Peyer's patch (tissue), 4 donors: Measurements from ENCODE around the gene SIGLEC6. TPM values are rescaled to one million over a fixed set of nuclear protein-coding genes. Genes with fewer than 3 reads are reported as not detected.
A peak's percentile ranks its signal among the peaks of the same experiment; 100 is the strongest.

ENCODE experiments used
- DNase-seq, 3 donors: peaks; one replicate each; pipeline ENCODE4 v3.0.0-alpha.2; 2017 to 2019
- H3K27ac ChIP-seq, 4 donors: fragments of 200-600 bp; sonication (generic); one replicate each; pipeline ENCODE4 v1.5.1; 2016 to 2019
- H3K27me3 ChIP-seq, 2 donors: fragments of 200-600 bp; sonication (generic); one replicate each; pipeline ENCODE4 v1.5.1; 2019
- H3K36me3 ChIP-seq, 3 donors: fragments of 200-600 bp; sonication (generic); one replicate each; pipeline ENCODE4 v1.5.1; 2016 to 2019
- H3K4me1 ChIP-seq, 4 donors: fragments of 200-600 bp; sonication (generic); one replicate each; pipeline ENCODE4 v1.5.1; 2016 to 2019
- H3K4me3 ChIP-seq, 4 donors: fragments of 200-600 bp; sonication (generic); 1 replicate in 3 of 4; 2 replicates in 1 of 4; pipeline ENCODE4 v1.5.1; 2016 to 2019; ENCODE audit warnings: mild to moderate bottlenecking in 1 of 4
- H3K9me3 ChIP-seq, 4 donors: fragments of 200-600 bp; sonication (generic); one replicate each; pipeline ENCODE4 v1.5.1; 2016 to 2019; ENCODE audit warnings: mild to moderate bottlenecking in 1 of 4
- CTCF ChIP-seq, 6 experiments: fragments of 450-650 bp in 4 of 6; fragments of 200-600 bp in 2 of 6; sonication (generic) in 1 of 6; IDR thresholded peaks; one replicate each; pipeline ENCODE4 v1.5.1; 2017 to 2019; ENCODE audit warnings: antibody characterized with exemption in 6 of 6, mild to moderate bottlenecking in 3 of 6, moderate library complexity in 1 of 6
- POLR2A ChIP-seq, 2 donors: fragments of 450-650 bp; IDR thresholded peaks; one replicate each; pipeline ENCODE4 v1.5.1; 2017; ENCODE audit warnings: antibody characterized with exemption in 2 of 2, mild to moderate bottlenecking in 2 of 2, moderate library complexity in 2 of 2
- total RNA-seq, 4 donors: library from RNA; depleted of rRNA; stranded (reverse); fragments of >200 nt; gene quantifications; one replicate each; pipeline ENCODE4 v1.1.0, GENCODE V29; 2016

SIGLEC6 gene
- total RNA-seq, 4 donors from 2014 or later: 2.7 to 19.8 (median 6.8) TPM; not detected in 1

- Histone ChIP-seq H3K27ac (no peak overlapping the region), H3K27me3 (no peaks in the 10 kb centered on the region), H3K9me3 (no peaks in the 10 kb centered on the region), H3K36me3 (peaks cover 0 to 14% (median 0%) of the 10 kb centered on the region in 3 donors), H3K4me3 (no peak overlapping the region), H3K4me1 (no peaks in the 10 kb centered on the region)
- no peak for TF ChIP-seq CTCF (IDR thresholded peaks at IDR 0.05)
- no peak for TF ChIP-seq POLR2A (IDR thresholded peaks at IDR 0.05)
- no peak for DNase-seq
These were observed 45.4 kb downstream of the SIGLEC6 start for GRCh38 chr19:51485960-51486660.

GRCh38 chr19:51480590-51480989 lies 50.9 kb downstream of the SIGLEC6 start:
- TF ChIP-seq POLR2A (IDR thresholded peaks at IDR 0.05): no peak
- no peak for TF ChIP-seq CTCF (IDR thresholded peaks at IDR 0.05)
- Histone ChIP-seq H3K4me1 (no peaks in the 10 kb centered on the region), H3K27ac (no peak overlapping the region), H3K27me3 (no peaks in the 10 kb centered on the region), H3K36me3 (peaks cover 0 to 8% (median 0%) of the 10 kb centered on the region in 3 donors), H3K4me3 (peak overlapping the region in 2 of 4 donors; percentile 21 to 56), H3K9me3 (no peaks in the 10 kb centered on the region)
- DNase-seq: peak in 1 of 3 donors; percentile 51

- Histone ChIP-seq H3K9me3 (no peaks in the 10 kb centered on the region), H3K4me1 (peaks cover 0 to 3% (median 0%) of the 10 kb centered on the region in 4 donors), H3K4me3 (peak overlapping the region in 2 of 4 donors; percentile 56), H3K27ac (peak overlapping the region in 2 of 4 donors; percentile 86 to 92), H3K27me3 (no peaks in the 10 kb centered on the region), H3K36me3 (peaks cover 0 to 8% (median 0%) of the 10 kb centered on the region in 3 donors)
- TF ChIP-seq CTCF (IDR thresholded peaks at IDR 0.05) (no peak), POLR2A (IDR thresholded peaks at IDR 0.05) (no peak)
- DNase-seq: peak in 1 of 3 donors; percentile 36
These were observed 51.7 kb downstream of the SIGLEC6 start for GRCh38 chr19:51479531-51480331.

GRCh38 chr19:51478381-51479234 lies 52.9 kb downstream of the SIGLEC6 start, which contains the start of gene CEACAM18:
Gene CEACAM18 (plus strand): TSS chr19:51478539.
- H3K27me3 ChIP-seq: no peaks in the 10 kb centered on the region
- peaks cover 0 to 5% (median 0%) of the 10 kb centered on the region in 3 donors for H3K36me3 ChIP-seq
- peak; percentile 83 to 92 for TF ChIP-seq POLR2A (IDR thresholded peaks at IDR 0.05)
- TF ChIP-seq CTCF (IDR thresholded peaks at IDR 0.05): no peak
- peaks cover 0 to 9% (median 0%) of the 10 kb centered on the region in 4 donors for H3K4me1 ChIP-seq
- DNase-seq: peak in 2 of 3 donors; percentile 86 to 90
- no peaks in the 10 kb centered on the region for H3K9me3 ChIP-seq
- peak within 1 kb of the TSS in 3 of 4 donors; percentile 25 to 56 (median 56) for H3K4me3 ChIP-seq
- peak within 1 kb of the TSS in 3 of 4 donors; percentile 74 to 92 (median 86) for H3K27ac ChIP-seq

- H3K36me3 ChIP-seq: no peaks in the 10 kb centered on the region
- H3K27me3 ChIP-seq: no peaks in the 10 kb centered on the region
- H3K27ac ChIP-seq: peak overlapping the region in 3 of 4 donors; percentile 46 to 92 (median 86)
- H3K4me1 ChIP-seq: peaks cover 0 to 9% (median 0%) of the 10 kb centered on the region in 4 donors
- H3K9me3 ChIP-seq: no peaks in the 10 kb centered on the region
- no peak overlapping the region for H3K4me3 ChIP-seq
- DNase-seq: no peak
- TF ChIP-seq CTCF (IDR thresholded peaks at IDR 0.05): no peak
- no peak for TF ChIP-seq POLR2A (IDR thresholded peaks at IDR 0.05)
These were observed 54.1 kb downstream of the SIGLEC6 start for GRCh38 chr19:51477344-51477743.
